ENCODE results near the gene ARHGAP29. TPM values are rescaled to one million over a fixed set of nuclear protein-coding genes. Genes with fewer than 3 reads are reported as not detected.

Gene ARHGAP29
- total and polyA plus RNA-seq, 2 donors (not counting 1 experiment from before 2014, with no cell fraction given), result 26.6 to 37.3 TPM

GRCh38 chr1:94199398-94199797 lies 38.0 kb downstream of the ARHGAP29 start:
- DNase-seq (ENCODE audit: low read depth in 2 of 2), result no peak
- H3K4me1 ChIP-seq (ENCODE audit: control insufficient read depth, extremely low read depth, insufficient read depth, low read length), result no peaks in the 10 kb centered on the region
- TF ChIP-seq EZH2 (IDR thresholded peaks at IDR 0.05; ENCODE audit: low read length, missing control alignments), result no peak
- H3K9me3 ChIP-seq (ENCODE audit: control insufficient read depth, insufficient read depth, low read depth, low read length), result no peaks in the 10 kb centered on the region
- no peaks in the 10 kb centered on the region for H4K20me1 ChIP-seq (ENCODE audit: control insufficient read depth, extremely low read depth, insufficient read depth, low read length)
- H3K4me2 ChIP-seq (ENCODE audit: extremely low read depth, insufficient read depth, low read length), result no peak overlapping the region
- peaks cover 4% of the 10 kb centered on the region for H3K36me3 ChIP-seq (ENCODE audit: control insufficient read depth, insufficient read depth, low read length)
- no peak overlapping the region for H3K9ac ChIP-seq (ENCODE audit: insufficient read depth, low read length)
- no peaks in the 10 kb centered on the region for H3K27me3 ChIP-seq (ENCODE audit: control insufficient read depth, insufficient read depth, low read length)
- H2AFZ ChIP-seq (ENCODE audit: low read length), result no peak overlapping the region
- H3K27ac ChIP-seq (ENCODE audit: insufficient read depth, low read length), result no peak overlapping the region
- H3K4me3 ChIP-seq (replicated peaks in 1 of 4; ENCODE audit: control extremely low read depth in 1 of 4, insufficient read depth in 1 of 4, low read depth in 3 of 4, low read length in 4 of 4), result no peak overlapping the region
- no peaks in the 10 kb centered on the region for H3K79me2 ChIP-seq (ENCODE audit: control insufficient read depth, insufficient read depth, low read length)

- H3K4me1 ChIP-seq (ENCODE audit: control insufficient read depth, extremely low read depth, insufficient read depth, low read length), result no peaks in the 10 kb centered on the region
- H3K9ac ChIP-seq (ENCODE audit: insufficient read depth, low read length), result no peak overlapping the region
- H2AFZ ChIP-seq (ENCODE audit: low read length), result no peak overlapping the region
- no peaks in the 10 kb centered on the region for H3K79me2 ChIP-seq (ENCODE audit: control insufficient read depth, insufficient read depth, low read length)
- peaks cover 2% of the 10 kb centered on the region for H3K36me3 ChIP-seq (ENCODE audit: control insufficient read depth, insufficient read depth, low read length)
- H3K9me3 ChIP-seq (ENCODE audit: control insufficient read depth, insufficient read depth, low read depth, low read length), result no peaks in the 10 kb centered on the region
- no peak overlapping the region for H3K4me3 ChIP-seq (replicated peaks in 1 of 4; ENCODE audit: control extremely low read depth in 1 of 4, insufficient read depth in 1 of 4, low read depth in 3 of 4, low read length in 4 of 4)
- no peaks in the 10 kb centered on the region for H4K20me1 ChIP-seq (ENCODE audit: control insufficient read depth, extremely low read depth, insufficient read depth, low read length)
- DNase-seq (ENCODE audit: low read depth in 2 of 2), result no peak
- no peak overlapping the region for H3K4me2 ChIP-seq (ENCODE audit: extremely low read depth, insufficient read depth, low read length)
- no peak overlapping the region for H3K27ac ChIP-seq (ENCODE audit: insufficient read depth, low read length)
- H3K27me3 ChIP-seq (ENCODE audit: control insufficient read depth, insufficient read depth, low read length), result no peaks in the 10 kb centered on the region
- no peak for TF ChIP-seq EZH2 (IDR thresholded peaks at IDR 0.05; ENCODE audit: low read length, missing control alignments)
- no peak for TF ChIP-seq CTCF (conservative IDR thresholded peaks at IDR 0.05 in 1 of 2, IDR thresholded peaks at IDR 0.05 in 1 of 2; ENCODE audit: low read depth in 1 of 2, low read length in 2 of 2)
These were observed 43.1 kb downstream of the ARHGAP29 start for GRCh38 chr1:94194079-94194865.

DNA sequence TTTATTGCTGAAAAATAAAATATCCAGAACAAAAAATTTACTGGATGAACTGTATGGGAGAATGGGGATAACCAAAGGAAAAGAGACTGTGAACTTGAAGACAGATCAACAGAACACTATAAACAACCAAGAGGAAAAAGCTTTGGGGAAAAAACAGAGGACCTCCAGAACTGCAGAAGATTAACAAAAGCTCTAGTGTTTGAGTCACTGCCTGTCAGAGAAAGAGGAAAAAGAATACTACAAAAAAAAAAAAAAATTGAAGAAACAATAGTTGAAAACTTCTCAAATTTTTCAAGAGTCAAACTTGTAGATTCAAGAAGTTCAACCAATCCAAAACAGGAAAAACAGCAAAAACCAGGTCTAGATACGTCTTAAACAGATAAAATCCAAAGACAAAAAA lies 44.3 kb downstream of the ARHGAP29 start:
- no peaks in the 10 kb centered on the region for H3K9me3 ChIP-seq (ENCODE audit: control insufficient read depth, insufficient read depth, low read depth, low read length)
- DNase-seq (ENCODE audit: low read depth in 2 of 2), result no peak
- no peaks in the 10 kb centered on the region for H3K27me3 ChIP-seq (ENCODE audit: control insufficient read depth, insufficient read depth, low read length)
- no peak overlapping the region for H2AFZ ChIP-seq (ENCODE audit: low read length)
- no peak overlapping the region for H3K4me3 ChIP-seq (replicated peaks in 1 of 4; ENCODE audit: control extremely low read depth in 1 of 4, insufficient read depth in 1 of 4, low read depth in 3 of 4, low read length in 4 of 4)
- H3K4me2 ChIP-seq (ENCODE audit: extremely low read depth, insufficient read depth, low read length), result no peak overlapping the region
- no peak for TF ChIP-seq EZH2 (IDR thresholded peaks at IDR 0.05; ENCODE audit: low read length, missing control alignments)
- no peak for TF ChIP-seq CTCF (conservative IDR thresholded peaks at IDR 0.05 in 1 of 2, IDR thresholded peaks at IDR 0.05 in 1 of 2; ENCODE audit: low read depth in 1 of 2, low read length in 2 of 2)
- no peak overlapping the region for H3K27ac ChIP-seq (ENCODE audit: insufficient read depth, low read length)
- H3K9ac ChIP-seq (ENCODE audit: insufficient read depth, low read length), result no peak overlapping the region
- no peaks in the 10 kb centered on the region for H4K20me1 ChIP-seq (ENCODE audit: control insufficient read depth, extremely low read depth, insufficient read depth, low read length)
- H3K4me1 ChIP-seq (ENCODE audit: control insufficient read depth, extremely low read depth, insufficient read depth, low read length), result no peaks in the 10 kb centered on the region
- no peaks in the 10 kb centered on the region for H3K79me2 ChIP-seq (ENCODE audit: control insufficient read depth, insufficient read depth, low read length)
- H3K36me3 ChIP-seq (ENCODE audit: control insufficient read depth, insufficient read depth, low read length), result peaks cover 1% of the 10 kb centered on the region

Measured in fibroblast of lung (primary cell).